Heart left ventricle (tissue), 16 donors: ENCODE measurements around the gene FEZ2. TPM values are rescaled to one million over a fixed set of nuclear protein-coding genes. Genes with fewer than 3 reads are reported as not detected.
A peak's percentile ranks its signal among the peaks of the same experiment; 100 is the strongest.

Experiments
- ATAC-seq, 4 donors: fragments of 200-7000 bp; cut with Tn5 transposase; one replicate each; pipeline ENCODE4 v1.9.1; 2020 to 2022; ENCODE audit warnings: moderate library complexity in 4 of 4, mild to moderate bottlenecking in 3 of 4, moderate number of reproducible peaks in 1 of 4
- DNase-seq, 5 donors: peaks; one replicate each; pipeline ENCODE4 v3.0.0-alpha.2; 2020
- H3K27ac ChIP-seq, 12 donors: fragments of 200-600 bp; sonication (generic) in 4 of 12; one replicate each; pipeline versions ENCODE4 v1.5.0 to v1.8.0; 2016 to 2022; ENCODE audit warnings: mild to moderate bottlenecking in 2 of 12
- H3K27me3 ChIP-seq, 9 donors: fragments of 200-600 bp; sonication (generic) in 2 of 9; one replicate each; pipeline versions ENCODE4 v1.5.1 to v1.8.0; 2016 to 2022; ENCODE audit warnings: mild to moderate bottlenecking in 3 of 9
- H3K36me3 ChIP-seq, 9 donors: fragments of 200-600 bp; sonication (generic) in 2 of 9; one replicate each; pipeline versions ENCODE4 v1.5.0 to v1.8.0; 2018 to 2022; ENCODE audit warnings: mild to moderate bottlenecking in 2 of 9
- H3K4me1 ChIP-seq, 12 donors: fragments of 200-600 bp; sonication (generic) in 4 of 12; one replicate each; pipeline versions ENCODE4 v1.5.0 to v1.8.0; 2016 to 2022; ENCODE audit warnings: mild to moderate bottlenecking in 3 of 12
- H3K4me3 ChIP-seq, 12 donors: fragments of 200-600 bp; sonication (generic) in 4 of 12; one replicate each; pipeline versions ENCODE4 v1.5.0 to v1.8.0; 2017 to 2022; ENCODE audit warnings: mild to moderate bottlenecking in 9 of 12, moderate library complexity in 4 of 12
- H3K9me3 ChIP-seq, 12 donors: fragments of 200-600 bp; sonication (generic) in 4 of 12; one replicate each; pipeline versions ENCODE4 v1.5.0 to v1.8.0; 2016 to 2022; ENCODE audit warnings: mild to moderate bottlenecking in 1 of 12
- POLR2A ChIP-seq, 2 donors: fragments of 450-650 bp; IDR thresholded peaks; one replicate each; pipeline ENCODE4 v1.6.1; 2017; ENCODE audit warnings: antibody characterized with exemption in 2 of 2, mild to moderate bottlenecking in 2 of 2, moderate library complexity in 2 of 2
- WGBS, 4 donors: extraction: QIAGEN DNeasy Blood & Tissue Kit in 2 of 4; methylation state at CpG; one replicate each; pipeline versions ENCODE4 v1.1.5 to v1.1.7; 2013 to 2018; 5-methylcytosine and 5-hydroxymethylcytosine counted together
- intact Hi-C, 10 donors: fragments of 100-400 bp; cut with DNase I; formaldehyde crosslinking; loops; one replicate each; pipeline versions ENCODE4 v1.11.1 to v1.14.2; 2022
- polyA plus RNA-seq, 2 donors: library from polyadenylated mRNA; stranded (reverse); fragments of 200-250 nt; gene quantifications; one replicate each; pipeline ENCODE4 v1.2.3, GENCODE V29; 2013
- total RNA-seq, 9 donors: library from RNA; depleted of rRNA in 2 of 9; stranded (reverse); fragments of >200 nt in 2 of 9; fragmentation: NEBNext Ultra II Directional in 3 of 9; extraction: Animal tissue kit (Norgen Biotek cat#: 25700) in 3 of 9; gene quantifications; one replicate each; pipeline versions ENCODE4 v1.1.0 to v1.2.4, GENCODE V29; 2016 to 2023
- TF ChIP-seq, protein P1 (sequence below), 12 donors: fragments of 200-600 bp; sonication (generic) in 4 of 12; IDR thresholded peaks; one replicate each; pipeline versions ENCODE4 v1.5.0 to v1.8.0; 2018 to 2022; ENCODE audit warnings: antibody characterized with exemption in 12 of 12, mild to moderate bottlenecking in 5 of 12
- donor health status: ischemic (EF 13 %, LVEDD 7.1; RV severe dilation, severe dysfunction).
- donor health status: healthy with polysubstance abuse.
- donor health status: DM: no; HTN: yes; CAD: no.
- donor health status: DM: no; HTN: no; CAD: no.
- donor health status: ischemic (EF 25% LVEDD 6.9; RV normal size, moderate dysfunction).
- donor health status: ischemic (EF 25% LVEDD 5.7; RV mildly dilated, moderate dysfunction).
- donor health status: healthy.
- donor health status: DM: yes; HTN: yes; CAD: no.
- donor health status: ischemic (EF 35%, LVEDD 5.7; RV mildly dilated, moderate dysfunction).
- donor health status: nonischemic (EF 11% LVEDD 7.7; RV severe dilation, severe dysfunction).
- donor health status: DM: yes; HTN: yes; CAD: no.
- donor health status: PGD.
- donor health status: ischemic (EF 29% LVEDD 5.4; RV normal size, mild dysfunction).
- donor health status: nonischemic (EF 23%, LVEDD 6.1; RV moderate dilation, normal function).

Gene FEZ2
- total and polyA plus RNA-seq, 11 donors: 26.5 to 55.4 (median 48.4) TPM

DNA sequence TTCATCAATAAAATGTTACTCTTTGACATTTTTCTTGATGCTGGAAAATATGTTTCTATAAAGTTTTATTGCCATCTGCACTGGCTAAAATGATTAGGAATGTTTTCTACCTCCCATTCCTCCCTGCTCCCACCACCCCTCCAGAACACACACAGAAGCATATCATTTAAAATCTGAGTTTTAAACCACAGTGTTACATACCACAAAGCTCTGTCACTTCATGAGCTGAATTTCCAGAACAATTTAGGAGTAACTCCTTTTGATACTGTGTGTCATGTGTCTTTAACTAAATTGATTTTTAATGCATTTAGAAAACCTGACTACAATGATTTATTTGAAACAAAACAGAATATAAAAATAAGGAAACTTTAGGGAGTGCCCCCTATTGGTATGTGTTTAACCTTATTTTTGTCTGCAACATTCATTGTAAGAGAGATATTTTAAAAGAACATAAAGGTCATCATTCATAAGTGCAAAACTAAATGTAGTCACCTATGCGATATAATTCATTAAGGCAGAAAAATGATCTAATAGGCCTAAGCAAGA is 52.0 kb downstream of the FEZ2 start:
- Histone ChIP-seq H3K27ac (no peak overlapping the region), H3K36me3 (peaks cover 0 to 100% (median 74%) of the 10 kb centered on the region in 9 donors), H3K4me3 (no peak overlapping the region), H3K4me1 (peaks cover 0 to 28% (median 14%) of the 10 kb centered on the region in 12 donors), H3K27me3 (no peaks in the 10 kb centered on the region), H3K9me3 (no peaks in the 10 kb centered on the region)
- ATAC-seq (no peak), DNase-seq (no peak)
- intact Hi-C loops: no loop called here
- WGBS, 4 donors: 0 to 49% (median 1%) methylated on average over 1 of the region's 1 CpG
- no peak for TF ChIP-seq POLR2A (IDR thresholded peaks at IDR 0.05)
- TF ChIP-seq, protein P1, sequence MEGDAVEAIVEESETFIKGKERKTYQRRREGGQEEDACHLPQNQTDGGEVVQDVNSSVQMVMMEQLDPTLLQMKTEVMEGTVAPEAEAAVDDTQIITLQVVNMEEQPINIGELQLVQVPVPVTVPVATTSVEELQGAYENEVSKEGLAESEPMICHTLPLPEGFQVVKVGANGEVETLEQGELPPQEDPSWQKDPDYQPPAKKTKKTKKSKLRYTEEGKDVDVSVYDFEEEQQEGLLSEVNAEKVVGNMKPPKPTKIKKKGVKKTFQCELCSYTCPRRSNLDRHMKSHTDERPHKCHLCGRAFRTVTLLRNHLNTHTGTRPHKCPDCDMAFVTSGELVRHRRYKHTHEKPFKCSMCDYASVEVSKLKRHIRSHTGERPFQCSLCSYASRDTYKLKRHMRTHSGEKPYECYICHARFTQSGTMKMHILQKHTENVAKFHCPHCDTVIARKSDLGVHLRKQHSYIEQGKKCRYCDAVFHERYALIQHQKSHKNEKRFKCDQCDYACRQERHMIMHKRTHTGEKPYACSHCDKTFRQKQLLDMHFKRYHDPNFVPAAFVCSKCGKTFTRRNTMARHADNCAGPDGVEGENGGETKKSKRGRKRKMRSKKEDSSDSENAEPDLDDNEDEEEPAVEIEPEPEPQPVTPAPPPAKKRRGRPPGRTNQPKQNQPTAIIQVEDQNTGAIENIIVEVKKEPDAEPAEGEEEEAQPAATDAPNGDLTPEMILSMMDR (IDR thresholded peaks at IDR 0.05): peak in 1 of 12 donors; percentile 9

DNA sequence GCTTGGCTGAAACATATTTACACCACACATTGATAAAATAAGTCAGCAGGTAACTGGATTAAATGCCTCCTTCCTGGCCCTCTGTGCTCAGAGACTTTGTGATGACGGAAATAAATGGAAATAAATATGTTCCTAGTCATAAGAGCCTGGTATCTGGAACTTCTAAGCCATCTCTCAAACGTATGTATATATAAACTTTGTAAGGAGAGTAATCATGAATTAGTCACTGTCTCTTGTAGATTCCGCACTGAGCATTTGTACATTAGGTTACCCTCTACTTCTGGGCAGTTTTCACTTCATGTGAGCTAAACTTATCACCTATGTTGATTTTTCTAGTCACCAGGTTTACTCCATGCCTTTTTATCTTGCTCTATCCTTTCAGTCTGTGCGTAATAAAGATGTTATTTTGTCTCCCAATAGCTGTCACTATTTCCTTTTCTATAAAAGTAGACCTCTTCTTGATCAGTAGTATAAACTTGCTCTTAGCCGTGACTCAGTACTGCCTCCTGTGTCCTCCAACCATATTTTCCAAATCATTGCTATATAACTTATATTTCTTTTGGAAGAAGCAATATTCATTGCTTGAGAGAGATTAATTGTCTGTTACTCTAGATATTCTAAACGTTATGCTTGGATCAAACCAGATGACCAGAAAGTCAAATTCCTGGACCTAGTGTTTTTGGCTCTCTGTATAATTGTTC is 53.2 kb downstream of the FEZ2 start:
- TF ChIP-seq POLR2A (IDR thresholded peaks at IDR 0.05): no peak
- TF ChIP-seq, protein P1 (IDR thresholded peaks at IDR 0.05): peak in 3 of 12 donors; percentile 5 to 13 (median 11)
- no peaks in the 10 kb centered on the region for H3K27me3 ChIP-seq
- ATAC-seq (no peak), DNase-seq (no peak)
- 92 to 94% (median 93%) methylated on average over 6 of the region's 6 CpGs for WGBS, 4 donors
- peaks cover 0 to 100% (median 62%) of the 10 kb centered on the region in 9 donors for H3K36me3 ChIP-seq
- H3K4me1 ChIP-seq: peaks cover 0 to 24% (median 14%) of the 10 kb centered on the region in 12 donors
- no peaks in the 10 kb centered on the region for H3K9me3 ChIP-seq
- no peak overlapping the region for H3K27ac ChIP-seq
- intact Hi-C loops: no loop called here
- no peak overlapping the region for H3K4me3 ChIP-seq

DNA sequence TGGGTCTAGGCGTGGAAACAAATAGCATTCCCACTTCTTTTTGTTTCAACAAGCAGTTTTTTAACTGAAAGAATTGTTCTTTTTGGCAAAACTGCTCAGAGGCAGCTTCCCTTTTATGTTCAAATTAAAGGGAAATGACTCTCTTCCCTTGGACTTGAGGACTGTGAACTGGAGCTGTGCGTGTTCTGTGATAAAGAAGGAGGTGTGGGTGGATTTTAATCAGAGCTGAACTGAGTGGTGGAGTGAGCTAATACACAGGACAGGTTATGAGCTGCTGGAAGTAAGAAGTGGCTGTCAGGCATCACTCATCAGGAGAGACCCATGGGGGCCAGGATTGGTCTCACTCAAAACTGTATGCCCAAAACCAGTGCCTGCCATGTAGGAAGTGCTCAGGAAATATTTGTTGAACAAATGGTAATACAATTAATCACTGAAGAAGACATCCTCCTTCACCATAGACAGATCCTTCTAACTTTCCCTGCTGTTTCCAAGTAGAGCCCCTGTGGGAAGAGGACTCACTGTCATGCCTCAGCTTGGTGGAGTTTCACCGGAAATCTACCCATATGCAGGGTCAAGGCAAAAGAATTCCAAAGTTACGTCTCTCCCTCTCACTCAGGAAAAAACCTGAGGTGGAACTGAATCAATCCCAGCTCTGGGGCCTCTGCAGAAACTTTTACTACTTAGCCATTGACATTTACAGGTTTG is 55.9 kb downstream of the FEZ2 start:
- H3K36me3 ChIP-seq: peaks cover 0 to 90% (median 44%) of the 10 kb centered on the region in 9 donors
- intact Hi-C loops: no loop called here

More for the DNA sequence above, 55.9 kb downstream of the FEZ2 start:
- Histone ChIP-seq H3K4me3 (no peak overlapping the region), H3K9me3 (no peaks in the 10 kb centered on the region), H3K27ac (peak overlapping the region in 11 of 12 donors; percentile 8 to 73 (median 37)), H3K27me3 (no peaks in the 10 kb centered on the region), H3K4me1 (peaks cover 0 to 31% (median 17%) of the 10 kb centered on the region in 12 donors)
- WGBS, 4 donors: 47 to 60% (median 55%) methylated on average over 4 of the region's 4 CpGs
- ATAC-seq (peak in 3 of 4 donors; percentile 64 to 89 (median 84)), DNase-seq (no peak)
- TF ChIP-seq, protein P1 (IDR thresholded peaks at IDR 0.05): no peak
- no peak for TF ChIP-seq POLR2A (IDR thresholded peaks at IDR 0.05)
